Activated B cell treated with CpG ODN at 0.5 μM for 24 hours (primary cell): ENCODE measurements around the gene UBLCP1. TPM values are rescaled to one million over a fixed set of nuclear protein-coding genes. Genes with fewer than 3 reads are reported as not detected.
A peak's percentile ranks its signal among the peaks of the same experiment; 100 is the strongest.
"Not testable (repeated sequence)": the region's sequence is repeated elsewhere in the genome, so short reads cannot be mapped to it uniquely, and the experiment has no call there.

Experiments
- ATAC-seq: fragments of 200-7000 bp; cut with Tn5 transposase; one replicate; pipeline ENCODE4 v1.10.0; 2021; ENCODE audit warnings: low read depth, mild to moderate bottlenecking, moderate library complexity
- CTCF ChIA-PET: fragments of 350-600 bp; sonication (Branson Sonifier 250); formaldehyde crosslinking; loops from one replicate; lab custom pipeline; 2021; ENCODE audit warnings: antibody characterized with exemption; lab: Charles Lee
- POLR2A ChIA-PET: fragments of 350-600 bp; sonication (Branson Sonifier 250); formaldehyde crosslinking; loops from one replicate; lab custom pipeline; 2021; ENCODE audit warnings: antibody characterized with exemption; lab: Charles Lee
- DNase-seq: peaks from one replicate; pipeline ENCODE4 v3.0.0; 2022
- H3K27ac Mint-ChIP-seq: one replicate; pipeline ENCODE4 v1.8.0; 2020; ENCODE audit warnings: mixed read lengths
- H3K27me3 Mint-ChIP-seq: one replicate; pipeline ENCODE4 v1.8.0; 2021; ENCODE audit warnings: mixed read lengths
- H3K36me3 Mint-ChIP-seq: one replicate; pipeline ENCODE4 v1.8.0; 2021; ENCODE audit warnings: low read depth, mixed read lengths
- H3K4me1 Mint-ChIP-seq: one replicate; pipeline ENCODE4 v1.8.0; 2021; ENCODE audit warnings: mixed read lengths
- H3K4me3 Mint-ChIP-seq: one replicate; pipeline ENCODE4 v1.8.0; 2020; ENCODE audit warnings: mild to moderate bottlenecking, mixed read lengths
- H3K9me3 Mint-ChIP-seq: one replicate; pipeline ENCODE4 v1.8.0; 2020; ENCODE audit warnings: mixed read lengths
- CTCF ChIP-seq: fragments of 200-600 bp; IDR thresholded peaks from one replicate; pipeline ENCODE4 v1.8.0; 2022; ENCODE audit warnings: antibody characterized with exemption, mild to moderate bottlenecking
- intact Hi-C: fragments of 100-400 bp; cut with micrococcal nuclease; formaldehyde crosslinking; loops from one replicate; pipeline ENCODE4 v1.15.1; 2024
- total RNA-seq: library from RNA; stranded (reverse); gene quantifications from 2 replicates; pipeline ENCODE4 v1.2.3, GENCODE V29; 2022

UBLCP1 gene
- total RNA-seq, 1 donor from 2014 or later, result 44.8 TPM

DNA sequence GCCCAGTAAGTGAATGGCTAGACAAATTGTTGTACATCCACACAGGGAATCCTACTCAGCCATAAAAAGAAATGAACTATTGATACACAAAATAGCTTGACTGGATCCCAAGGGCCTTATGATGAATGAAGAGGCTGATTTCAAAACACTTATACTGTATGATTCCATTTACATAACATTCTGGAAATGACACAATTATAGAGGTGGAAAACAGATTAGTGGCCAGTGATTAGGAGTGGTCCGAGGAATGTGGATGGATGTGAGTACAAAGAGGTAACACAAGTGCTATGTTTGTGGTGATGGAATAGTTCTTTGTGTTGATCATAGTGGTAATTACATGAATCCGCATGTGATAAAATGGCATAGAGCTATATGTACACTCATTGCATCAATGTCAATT lies 4.7 kb upstream of the UBLCP1 start:
- H3K4me1 Mint-ChIP-seq, result peaks cover 15% of the 10 kb centered on the region
- H3K4me3 Mint-ChIP-seq, result no peak overlapping the region
- H3K27me3 Mint-ChIP-seq, result peaks cover 14% of the 10 kb centered on the region
- no peak for ATAC-seq
- peaks cover 5% of the 10 kb centered on the region for H3K36me3 Mint-ChIP-seq
- intact Hi-C loops, result no loop called here
- no peak for TF ChIP-seq CTCF
- ChIA-PET CTCF (no interaction called here), POLR2A (no interaction called here)
- no peak for DNase-seq
- peaks cover 2% of the 10 kb centered on the region for H3K9me3 Mint-ChIP-seq
- no peak overlapping the region for H3K27ac Mint-ChIP-seq

DNA sequence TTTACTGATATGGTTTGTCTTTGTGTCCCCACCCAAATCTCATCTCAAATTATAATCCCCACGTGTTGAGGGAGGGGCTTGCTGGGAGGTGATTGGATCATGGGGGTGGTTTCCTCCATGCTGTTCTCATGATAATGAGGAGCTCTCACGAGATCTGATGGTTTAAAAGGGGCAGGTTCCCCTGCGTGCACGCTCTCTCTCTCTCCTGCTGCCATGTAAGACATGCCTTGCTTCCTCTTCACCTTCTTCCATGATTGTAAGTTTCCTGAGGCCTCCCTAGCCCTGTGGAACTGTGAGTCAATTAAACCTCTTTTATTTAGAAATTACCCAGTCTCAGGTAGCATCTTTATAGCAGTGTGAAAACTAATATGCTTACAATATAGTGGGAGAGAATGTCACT lies 2.9 kb upstream of the UBLCP1 start:
- CTCF ChIA-PET, H3K36me3 Mint-ChIP-seq, H3K27ac Mint-ChIP-seq, ATAC-seq, intact Hi-C loops, H3K4me3 Mint-ChIP-seq, DNase-seq, H3K9me3 Mint-ChIP-seq, POLR2A ChIA-PET: not testable (repeated sequence)
- peaks cover 11% of the 10 kb centered on the region for H3K27me3 Mint-ChIP-seq
- peaks cover 30% of the 10 kb centered on the region for H3K4me1 Mint-ChIP-seq

DNA sequence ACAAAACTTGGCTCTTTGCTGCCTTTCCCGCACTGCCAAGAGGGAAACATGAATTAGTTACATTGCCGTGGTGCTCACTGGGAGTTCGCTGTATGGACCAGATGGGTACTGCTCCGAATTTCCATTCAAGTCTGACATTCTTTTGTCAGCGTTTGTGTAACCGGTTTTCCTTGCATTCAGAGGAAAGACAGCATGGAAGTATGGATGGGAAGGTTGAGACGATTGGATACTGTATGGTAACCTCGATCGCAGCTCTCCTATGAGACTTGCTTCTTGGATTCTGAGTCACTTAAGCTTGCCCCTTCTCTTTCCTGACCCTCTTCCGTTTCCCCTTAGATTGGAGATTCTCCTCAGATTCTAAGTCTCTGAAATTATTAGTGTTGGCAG lies 625 bp upstream of the UBLCP1 start:
- ChIA-PET CTCF (interaction anchor here (1.1 to 1.2 kb wide), 2 partner anchors 20 to 106 kb away, joined by 3 to 7 read pairs; no protein-coding TSS in a partner anchor), POLR2A (interaction anchor here (0.6 to 1.8 kb wide), 7 partner anchors 47 to 105 kb away, joined by 3 to 8 read pairs (median 5); no protein-coding TSS in a partner anchor)
- intact Hi-C loops, result no loop called here
- ATAC-seq, result peak; percentile 16
- DNase-seq, result no peak
- Mint-ChIP-seq H3K36me3 (peaks cover 29% of the 10 kb centered on the region), H3K4me1 (peaks cover 35% of the 10 kb centered on the region), H3K4me3 (peak overlapping the region; percentile 99), H3K27ac (peak overlapping the region; percentile 99), H3K9me3 (peaks cover 2% of the 10 kb centered on the region), H3K27me3 (peaks cover under 1% of the 10 kb centered on the region)
- TF ChIP-seq CTCF, result no peak

DNA sequence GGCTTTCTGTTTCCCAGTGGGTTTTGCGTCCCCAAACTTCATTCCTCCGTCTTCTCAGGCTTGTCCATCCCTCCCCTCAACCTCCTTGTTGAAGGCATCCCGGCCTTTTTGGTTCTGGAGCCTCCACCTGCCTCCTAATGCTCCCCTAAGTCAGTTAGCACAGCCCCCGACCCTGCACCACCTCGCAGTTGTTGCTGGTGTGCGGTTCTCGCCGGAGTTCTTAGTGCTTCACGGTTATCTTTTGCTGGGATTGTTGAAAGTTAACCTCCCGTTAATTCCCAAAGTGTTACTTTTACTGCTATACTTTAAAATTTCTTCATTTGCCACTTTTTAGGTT lies 447 bp downstream of the UBLCP1 start:
- DNase-seq (no peak), ATAC-seq (peak; percentile 6)
- intact Hi-C loops, result loop anchor here (1.0 kb wide), 5 partner anchors 54 to 746 kb away; partner anchors contain the start of genes RNF145 and TTC1
- Mint-ChIP-seq H3K4me1 (peaks cover 39% of the 10 kb centered on the region), H3K4me3 (peak overlapping the region; percentile 99), H3K27ac (peak overlapping the region; percentile 99), H3K9me3 (peaks cover 5% of the 10 kb centered on the region), H3K36me3 (peaks cover 35% of the 10 kb centered on the region), H3K27me3 (no peaks in the 10 kb centered on the region)
- TF ChIP-seq CTCF, result no peak
- POLR2A ChIA-PET, result interaction anchor here (0.6 to 1.8 kb wide), 3 partner anchors 56 to 1128 kb away, joined by 3 to 8 read pairs (median 4); no protein-coding TSS in a partner anchor
- CTCF ChIA-PET, result interaction anchor here (1.4 kb wide), 1 partner anchor 107 kb away, joined by 11 read pairs; no protein-coding TSS in a partner anchor

GRCh38 chr5:159266764-159267163 lies 3.7 kb downstream of the UBLCP1 start:
- peaks cover 59% of the 10 kb centered on the region for H3K36me3 Mint-ChIP-seq
- H3K9me3 Mint-ChIP-seq, intact Hi-C loops, ATAC-seq, DNase-seq, H3K27ac Mint-ChIP-seq, H3K4me3 Mint-ChIP-seq, H3K27me3 Mint-ChIP-seq: not testable (repeated sequence)
- POLR2A ChIA-PET, result interaction anchor here (0.6 kb wide), 1 partner anchor 22 kb away, joined by 3 read pairs; no protein-coding TSS in a partner anchor
- CTCF ChIA-PET, result interaction anchor here (0.7 kb wide), 1 partner anchor 110 kb away, joined by 4 read pairs; no protein-coding TSS in a partner anchor
- peaks cover 37% of the 10 kb centered on the region for H3K4me1 Mint-ChIP-seq

- ATAC-seq (no peak), DNase-seq (no peak)
- POLR2A ChIA-PET, result no interaction called here
- H3K27ac Mint-ChIP-seq, result no peak overlapping the region
- no peaks in the 10 kb centered on the region for H3K27me3 Mint-ChIP-seq
- peaks cover 15% of the 10 kb centered on the region for H3K4me1 Mint-ChIP-seq
- H3K9me3 Mint-ChIP-seq, result peaks cover 5% of the 10 kb centered on the region
- TF ChIP-seq CTCF, result no peak
- peaks cover 72% of the 10 kb centered on the region for H3K36me3 Mint-ChIP-seq
- intact Hi-C loops, result no loop called here
- CTCF ChIA-PET, result no interaction called here
- no peak overlapping the region for H3K4me3 Mint-ChIP-seq
These were observed 6.6 kb downstream of the UBLCP1 start for GRCh38 chr5:159269723-159270122.
